GM12878 (cell line): Measurements from ENCODE around the gene GJD3.

Experiments used
- EZH2 ChIP-seq: IDR thresholded peaks from 2 replicates; pipeline ENCODE4 v1.6.1; 2012; ENCODE audit warnings: low read depth, mild to moderate bottlenecking, control low read depth, inconsistent platforms, low read length, borderline replicate concordance; ENCODE audit not compliant: control insufficient read depth
- FOXK2 ChIP-seq: fragments of 450-650 bp; IDR thresholded peaks from 2 replicates; pipeline ENCODE4 v1.6.1; 2017; ENCODE audit warnings: mild to moderate bottlenecking, moderate library complexity
- HDAC6 ChIP-seq: fragments of 200-600 bp; sonication (generic); IDR thresholded peaks from one replicate; pipeline ENCODE4 v1.8.0; 2017; ENCODE audit warnings: antibody characterized with exemption; ENCODE audit not compliant: unreplicated experiment
- POLR2A ChIP-seq: IDR thresholded peaks from 2 replicates; pipeline ENCODE4 v1.6.1; 2011; ENCODE audit warnings: low read depth, mild to moderate bottlenecking, low read length
- SUPT20H ChIP-seq: IDR thresholded peaks from 2 replicates; pipeline ENCODE4 v1.6.1; 2011; ENCODE audit warnings: low read depth, mild to moderate bottlenecking, low read length, moderate library complexity, borderline replicate concordance; ENCODE audit not compliant: control insufficient read depth
- ZSCAN29 ChIP-seq: fragments of 450-650 bp; IDR thresholded peaks from 2 replicates; pipeline ENCODE4 v1.6.1; 2017; ENCODE audit warnings: mild to moderate bottlenecking, moderate library complexity
- TF ChIP-seq, protein P1 (sequence below): IDR thresholded peaks from 2 replicates; pipeline ENCODE4 v1.6.1; 2012; ENCODE audit warnings: low read depth, low read length, improper control_type of control experiment
- TF ChIP-seq, protein P2 (sequence below), 3 experiments: IDR thresholded peaks in 2 of 3; conservative IDR thresholded peaks in 1 of 3; 2 replicates each; pipeline ENCODE4 v1.5.1; 2011; ENCODE audit warnings: low read depth in 3 of 3, low read length in 3 of 3, mild to moderate bottlenecking in 3 of 3, control low read depth in 2 of 3, moderate library complexity in 2 of 3, inconsistent platforms in 1 of 3, mixed read lengths in 1 of 3; ENCODE audit not compliant: control insufficient read depth in 2 of 3, insufficient read depth in 1 of 3; ENCODE audit errors: extremely low read depth in 1 of 3
- TF ChIP-seq, protein P3 (sequence below): IDR thresholded peaks from 2 replicates; pipeline ENCODE4 v1.6.1; 2011; ENCODE audit warnings: low read depth, low read length, improper control_type of control experiment, borderline replicate concordance
- TF ChIP-seq, protein P4 (sequence below): fragments of 450-650 bp; conservative IDR thresholded peaks from 2 replicates; pipeline ENCODE4 v1.6.1; 2017; ENCODE audit warnings: mild to moderate bottlenecking, moderate library complexity
- TF ChIP-seq, protein P5 (sequence below): IDR thresholded peaks from 2 replicates; pipeline ENCODE4 v1.6.1; 2011; ENCODE audit warnings: low read depth, mild to moderate bottlenecking, low read length, moderate library complexity, borderline replicate concordance; ENCODE audit errors: extremely low read depth
- TF ChIP-seq, protein P6 (sequence below): IDR thresholded peaks from 2 replicates; pipeline ENCODE4 v1.6.1; 2012; ENCODE audit warnings: low read depth, low read length, improper control_type of control experiment

DNA sequence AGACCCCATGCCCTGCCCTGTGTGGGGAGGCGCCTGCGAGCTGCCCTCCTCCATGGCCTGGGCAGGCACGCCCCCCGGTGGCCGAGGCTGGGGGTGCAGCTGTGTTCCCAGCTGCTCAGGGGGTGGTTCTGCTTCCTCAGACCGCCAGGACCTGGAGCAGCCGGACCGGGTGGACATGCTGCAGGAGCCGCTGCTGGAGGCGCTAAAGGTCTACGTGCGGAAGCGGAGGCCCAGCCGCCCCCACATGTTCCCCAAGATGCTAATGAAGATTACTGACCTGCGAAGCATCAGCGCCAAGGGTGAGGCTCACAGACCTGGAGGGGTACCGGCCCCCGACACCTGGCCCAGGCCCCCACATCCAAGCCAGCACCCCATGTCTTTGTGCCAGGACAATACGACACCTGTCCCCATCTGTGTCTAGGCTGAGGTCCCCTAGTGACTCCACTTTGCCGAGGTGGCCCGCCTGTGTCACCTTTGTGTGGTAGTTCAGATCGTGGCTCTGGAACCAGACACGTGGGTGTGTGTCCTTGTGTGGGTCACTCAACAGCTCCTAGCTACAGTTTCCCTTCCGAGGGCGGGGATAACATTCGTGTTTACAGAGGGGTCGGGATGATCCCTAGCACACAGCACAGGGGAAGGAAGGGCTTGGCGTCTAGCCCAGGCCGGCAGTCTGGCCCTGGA is 9.3 kb downstream of the GJD3 start:
- TF ChIP-seq SUPT20H (no peak), EZH2 (no peak), HDAC6 (no peak), POLR2A (peak; percentile 42), FOXK2 (no peak), ZSCAN29 (no peak)
- TF ChIP-seq, protein P1, sequence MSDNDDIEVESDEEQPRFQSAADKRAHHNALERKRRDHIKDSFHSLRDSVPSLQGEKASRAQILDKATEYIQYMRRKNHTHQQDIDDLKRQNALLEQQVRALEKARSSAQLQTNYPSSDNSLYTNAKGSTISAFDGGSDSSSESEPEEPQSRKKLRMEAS, result 0 out of 2 replicates have a peak, but pooled peaks have one; percentile 25
- TF ChIP-seq, protein P2, sequence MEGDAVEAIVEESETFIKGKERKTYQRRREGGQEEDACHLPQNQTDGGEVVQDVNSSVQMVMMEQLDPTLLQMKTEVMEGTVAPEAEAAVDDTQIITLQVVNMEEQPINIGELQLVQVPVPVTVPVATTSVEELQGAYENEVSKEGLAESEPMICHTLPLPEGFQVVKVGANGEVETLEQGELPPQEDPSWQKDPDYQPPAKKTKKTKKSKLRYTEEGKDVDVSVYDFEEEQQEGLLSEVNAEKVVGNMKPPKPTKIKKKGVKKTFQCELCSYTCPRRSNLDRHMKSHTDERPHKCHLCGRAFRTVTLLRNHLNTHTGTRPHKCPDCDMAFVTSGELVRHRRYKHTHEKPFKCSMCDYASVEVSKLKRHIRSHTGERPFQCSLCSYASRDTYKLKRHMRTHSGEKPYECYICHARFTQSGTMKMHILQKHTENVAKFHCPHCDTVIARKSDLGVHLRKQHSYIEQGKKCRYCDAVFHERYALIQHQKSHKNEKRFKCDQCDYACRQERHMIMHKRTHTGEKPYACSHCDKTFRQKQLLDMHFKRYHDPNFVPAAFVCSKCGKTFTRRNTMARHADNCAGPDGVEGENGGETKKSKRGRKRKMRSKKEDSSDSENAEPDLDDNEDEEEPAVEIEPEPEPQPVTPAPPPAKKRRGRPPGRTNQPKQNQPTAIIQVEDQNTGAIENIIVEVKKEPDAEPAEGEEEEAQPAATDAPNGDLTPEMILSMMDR (IDR thresholded peaks at IDR 0.05 in 2 of 3, conservative IDR thresholded peaks at IDR 0.05 in 1 of 3; ENCODE audit: control insufficient read depth in 2 of 3, extremely low read depth in 1 of 3, insufficient read depth in 1 of 3, low read depth in 3 of 3, low read length in 3 of 3), result peak; percentile 84 to 96 (median 96)
- TF ChIP-seq, protein P3, sequence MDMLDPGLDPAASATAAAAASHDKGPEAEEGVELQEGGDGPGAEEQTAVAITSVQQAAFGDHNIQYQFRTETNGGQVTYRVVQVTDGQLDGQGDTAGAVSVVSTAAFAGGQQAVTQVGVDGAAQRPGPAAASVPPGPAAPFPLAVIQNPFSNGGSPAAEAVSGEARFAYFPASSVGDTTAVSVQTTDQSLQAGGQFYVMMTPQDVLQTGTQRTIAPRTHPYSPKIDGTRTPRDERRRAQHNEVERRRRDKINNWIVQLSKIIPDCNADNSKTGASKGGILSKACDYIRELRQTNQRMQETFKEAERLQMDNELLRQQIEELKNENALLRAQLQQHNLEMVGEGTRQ, result no peak
- TF ChIP-seq, protein P4, sequence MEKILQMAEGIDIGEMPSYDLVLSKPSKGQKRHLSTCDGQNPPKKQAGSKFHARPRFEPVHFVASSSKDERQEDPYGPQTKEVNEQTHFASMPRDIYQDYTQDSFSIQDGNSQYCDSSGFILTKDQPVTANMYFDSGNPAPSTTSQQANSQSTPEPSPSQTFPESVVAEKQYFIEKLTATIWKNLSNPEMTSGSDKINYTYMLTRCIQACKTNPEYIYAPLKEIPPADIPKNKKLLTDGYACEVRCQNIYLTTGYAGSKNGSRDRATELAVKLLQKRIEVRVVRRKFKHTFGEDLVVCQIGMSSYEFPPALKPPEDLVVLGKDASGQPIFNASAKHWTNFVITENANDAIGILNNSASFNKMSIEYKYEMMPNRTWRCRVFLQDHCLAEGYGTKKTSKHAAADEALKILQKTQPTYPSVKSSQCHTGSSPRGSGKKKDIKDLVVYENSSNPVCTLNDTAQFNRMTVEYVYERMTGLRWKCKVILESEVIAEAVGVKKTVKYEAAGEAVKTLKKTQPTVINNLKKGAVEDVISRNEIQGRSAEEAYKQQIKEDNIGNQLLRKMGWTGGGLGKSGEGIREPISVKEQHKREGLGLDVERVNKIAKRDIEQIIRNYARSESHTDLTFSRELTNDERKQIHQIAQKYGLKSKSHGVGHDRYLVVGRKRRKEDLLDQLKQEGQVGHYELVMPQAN, result no peak
- TF ChIP-seq, protein P5, sequence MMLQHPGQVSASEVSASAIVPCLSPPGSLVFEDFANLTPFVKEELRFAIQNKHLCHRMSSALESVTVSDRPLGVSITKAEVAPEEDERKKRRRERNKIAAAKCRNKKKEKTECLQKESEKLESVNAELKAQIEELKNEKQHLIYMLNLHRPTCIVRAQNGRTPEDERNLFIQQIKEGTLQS, result no peak
- TF ChIP-seq, protein P6, sequence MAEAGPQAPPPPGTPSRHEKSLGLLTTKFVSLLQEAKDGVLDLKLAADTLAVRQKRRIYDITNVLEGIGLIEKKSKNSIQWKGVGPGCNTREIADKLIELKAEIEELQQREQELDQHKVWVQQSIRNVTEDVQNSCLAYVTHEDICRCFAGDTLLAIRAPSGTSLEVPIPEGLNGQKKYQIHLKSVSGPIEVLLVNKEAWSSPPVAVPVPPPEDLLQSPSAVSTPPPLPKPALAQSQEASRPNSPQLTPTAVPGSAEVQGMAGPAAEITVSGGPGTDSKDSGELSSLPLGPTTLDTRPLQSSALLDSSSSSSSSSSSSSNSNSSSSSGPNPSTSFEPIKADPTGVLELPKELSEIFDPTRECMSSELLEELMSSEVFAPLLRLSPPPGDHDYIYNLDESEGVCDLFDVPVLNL, result no peak
